HFF-Myc (cell line): ENCODE data around the gene RPS6KA5.
"Not testable (repeated sequence)": the region's sequence is repeated elsewhere in the genome, so short reads cannot be mapped to it uniquely, and the experiment has no call there.

Experiments
- DNase-seq: peaks from one replicate; pipeline ENCODE4 v3.0.0-alpha.2; 2011; ENCODE audit warnings: low read depth; ENCODE audit errors: extremely low read depth
- H3K4me3 ChIP-seq: replicated peaks from 2 replicates; pipeline ENCODE4 v1.5.1; 2011; ENCODE audit warnings: low read depth, mild to moderate bottlenecking, control low read depth, low read length
- TF ChIP-seq, protein P1 (sequence below): IDR thresholded peaks from 2 replicates; pipeline ENCODE4 v1.5.1; 2012; ENCODE audit warnings: mild to moderate bottlenecking, low read depth, low read length, control low read depth; ENCODE audit errors: missing control alignments

The RPS6KA5 gene

GRCh38 chr14:90848944-90849731 lies 211.3 kb downstream of the RPS6KA5 start:
- no peak for DNase-seq
- no peak overlapping the region for H3K4me3 ChIP-seq
- TF ChIP-seq, protein P1, sequence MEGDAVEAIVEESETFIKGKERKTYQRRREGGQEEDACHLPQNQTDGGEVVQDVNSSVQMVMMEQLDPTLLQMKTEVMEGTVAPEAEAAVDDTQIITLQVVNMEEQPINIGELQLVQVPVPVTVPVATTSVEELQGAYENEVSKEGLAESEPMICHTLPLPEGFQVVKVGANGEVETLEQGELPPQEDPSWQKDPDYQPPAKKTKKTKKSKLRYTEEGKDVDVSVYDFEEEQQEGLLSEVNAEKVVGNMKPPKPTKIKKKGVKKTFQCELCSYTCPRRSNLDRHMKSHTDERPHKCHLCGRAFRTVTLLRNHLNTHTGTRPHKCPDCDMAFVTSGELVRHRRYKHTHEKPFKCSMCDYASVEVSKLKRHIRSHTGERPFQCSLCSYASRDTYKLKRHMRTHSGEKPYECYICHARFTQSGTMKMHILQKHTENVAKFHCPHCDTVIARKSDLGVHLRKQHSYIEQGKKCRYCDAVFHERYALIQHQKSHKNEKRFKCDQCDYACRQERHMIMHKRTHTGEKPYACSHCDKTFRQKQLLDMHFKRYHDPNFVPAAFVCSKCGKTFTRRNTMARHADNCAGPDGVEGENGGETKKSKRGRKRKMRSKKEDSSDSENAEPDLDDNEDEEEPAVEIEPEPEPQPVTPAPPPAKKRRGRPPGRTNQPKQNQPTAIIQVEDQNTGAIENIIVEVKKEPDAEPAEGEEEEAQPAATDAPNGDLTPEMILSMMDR, result no peak

GRCh38 chr14:90846511-90846910 lies 213.9 kb downstream of the RPS6KA5 start:
- no peak for DNase-seq
- TF ChIP-seq, protein P1, result no peak
- no peak overlapping the region for H3K4me3 ChIP-seq

DNA sequence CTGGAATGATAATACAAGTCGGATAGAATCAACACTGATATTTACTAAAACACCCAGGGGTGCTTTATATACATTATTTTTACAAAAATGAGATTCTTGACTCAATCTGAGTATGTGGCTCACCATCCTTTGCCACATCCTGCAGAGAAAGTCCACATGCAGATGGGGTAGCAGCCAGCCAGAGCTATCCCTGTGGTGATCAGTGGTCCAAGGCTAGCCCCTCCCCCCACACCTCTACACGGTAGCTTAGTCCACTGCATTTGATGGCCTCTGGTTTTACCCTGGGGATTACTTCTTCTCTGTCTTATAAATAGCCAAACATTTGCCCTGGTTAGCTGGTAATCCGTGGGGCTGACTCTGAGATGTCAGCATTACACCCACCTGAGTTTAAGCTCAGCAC lies 216.1 kb downstream of the RPS6KA5 start:
- TF ChIP-seq, protein P1, result no peak
- no peak for DNase-seq
- H3K4me3 ChIP-seq, result no peak overlapping the region

DNA sequence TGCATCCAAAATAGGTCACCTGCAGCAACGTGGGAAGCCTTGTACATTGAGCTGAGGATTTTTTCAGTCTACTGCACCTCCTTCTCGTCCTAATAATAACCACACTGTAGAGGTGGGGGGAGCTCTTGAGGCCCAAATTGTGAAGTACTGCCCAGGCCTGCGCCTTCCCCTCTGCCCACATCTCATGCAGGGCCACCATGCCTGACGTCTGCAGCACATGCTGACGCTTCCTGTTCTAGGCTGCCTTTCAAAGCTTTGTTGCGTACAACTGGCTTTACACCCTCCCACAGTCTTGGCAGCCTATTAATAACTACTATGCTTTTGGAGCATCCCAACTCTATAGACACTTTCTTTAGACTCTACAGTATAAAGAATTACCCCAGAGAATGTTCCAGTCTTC lies 217.7 kb downstream of the RPS6KA5 start:
- H3K4me3 ChIP-seq, result no peak overlapping the region
- no peak for DNase-seq
- TF ChIP-seq, protein P1, result no peak

DNA sequence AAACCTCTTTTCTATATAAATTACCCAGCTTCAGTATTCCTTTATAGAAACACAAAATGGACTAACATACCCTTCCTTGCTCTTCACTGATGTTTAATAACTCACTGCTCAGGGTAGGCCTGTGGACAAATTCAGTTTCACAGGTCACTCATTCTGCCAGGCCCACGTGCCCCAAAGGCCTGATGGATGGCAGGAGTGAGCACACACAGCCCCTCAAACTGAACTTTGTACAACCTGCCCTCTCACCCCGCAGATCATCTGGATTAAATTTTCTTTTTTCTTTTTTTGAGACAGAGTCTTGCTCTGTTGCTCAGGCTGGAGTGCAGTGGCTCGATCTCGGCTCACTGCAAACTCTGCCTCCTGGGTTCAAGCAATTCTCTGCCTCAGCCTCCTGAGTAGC lies 219.8 kb downstream of the RPS6KA5 start:
- H3K4me3 ChIP-seq, DNase-seq: not testable (repeated sequence)

DNA sequence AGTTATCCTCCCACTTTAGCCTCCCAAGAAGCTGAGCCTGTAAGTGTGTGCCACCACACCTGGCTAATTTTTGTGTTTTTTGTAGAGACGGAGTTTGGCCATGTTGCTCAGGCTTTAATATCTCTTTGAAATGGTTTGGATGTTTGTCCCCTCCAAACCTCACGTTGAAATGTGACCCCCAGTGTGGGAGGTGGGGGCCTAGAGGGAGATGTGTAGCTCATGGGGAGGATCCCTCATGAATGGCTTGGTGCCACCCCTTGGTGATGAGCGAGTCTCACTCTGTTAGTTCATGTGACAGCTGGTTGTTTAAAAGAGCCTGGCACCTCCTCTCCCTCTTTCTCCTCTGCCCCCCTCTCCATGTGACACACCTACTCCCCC lies 220.6 kb downstream of the RPS6KA5 start:
- H3K4me3 ChIP-seq, result no peak overlapping the region
- TF ChIP-seq, protein P1, result no peak
- DNase-seq, result no peak

DNA sequence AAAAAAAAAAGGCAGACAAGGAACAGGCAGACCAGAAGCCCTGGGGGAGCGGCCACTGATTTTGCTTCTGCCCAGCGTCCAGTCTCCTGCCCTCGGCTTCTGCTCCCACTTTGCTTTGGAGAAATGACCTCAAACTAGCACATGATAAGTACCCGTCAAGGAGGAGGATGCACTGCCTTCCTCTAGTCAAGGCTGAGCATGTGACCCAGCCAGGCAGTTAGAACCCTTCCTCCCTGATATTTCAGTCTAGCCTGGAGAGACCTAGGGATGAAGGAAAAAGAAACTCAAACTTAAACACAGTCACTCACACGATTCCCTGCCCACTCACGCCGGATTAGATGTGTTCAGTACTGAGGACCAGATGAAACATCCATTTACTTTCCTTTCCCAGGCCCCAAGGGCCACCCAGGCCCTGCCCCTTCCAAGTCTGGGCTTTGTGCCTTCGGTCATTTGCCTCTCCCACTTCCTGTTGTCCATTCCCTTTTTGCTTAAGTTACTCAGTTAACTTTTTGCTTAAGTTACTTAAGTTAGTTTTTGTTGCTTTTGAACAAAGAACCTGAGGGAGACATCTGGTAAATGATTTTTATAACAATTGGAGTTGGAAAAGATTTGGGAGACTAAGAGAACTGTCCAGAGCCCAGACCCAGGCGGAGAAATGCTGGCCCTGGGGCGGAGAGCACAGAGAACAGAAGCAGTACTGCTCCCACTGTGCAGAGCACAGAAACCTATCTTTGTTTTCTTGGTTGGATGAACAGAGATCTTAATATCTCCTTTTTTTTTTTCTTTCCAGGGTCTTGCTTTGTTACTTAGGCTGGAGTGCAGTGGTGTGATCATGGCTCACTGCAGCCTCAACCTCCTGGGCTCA lies 221.2 kb downstream of the RPS6KA5 start:
- DNase-seq, result no peak

DNA sequence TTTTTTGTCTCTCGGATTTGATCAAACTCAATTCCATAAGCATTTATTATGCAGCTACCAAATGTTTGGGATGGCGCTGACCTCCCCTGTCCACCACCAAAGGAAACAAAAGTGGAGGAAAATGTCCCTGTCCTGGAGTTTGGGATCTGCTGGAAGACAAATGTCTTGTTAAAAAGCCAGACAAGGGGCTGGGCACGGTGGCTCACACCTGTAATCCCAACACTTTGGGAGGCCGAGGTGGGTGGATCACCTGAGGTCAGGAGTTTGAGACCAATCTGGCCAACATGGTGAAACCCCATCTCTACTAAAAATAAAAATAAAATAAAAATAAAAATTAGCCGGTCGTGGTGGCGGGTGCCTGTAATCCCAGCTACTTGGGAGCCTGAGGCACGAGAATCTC lies 221.9 kb downstream of the RPS6KA5 start:
- not testable (repeated sequence) for H3K4me3 ChIP-seq, DNase-seq

More for the DNA sequence above, 221.2 kb downstream of the RPS6KA5 start:
- H3K4me3 ChIP-seq, result no peak overlapping the region
- TF ChIP-seq, protein P1, result no peak
